ENCODE data around the gene ARHGAP15. TPM values are rescaled to one million over a fixed set of nuclear protein-coding genes. Genes with fewer than 3 reads are reported as not detected.

The ARHGAP15 gene
- total RNA-seq, 1 experiment from 2014 or later, result 0.42 TPM

- no peak for ATAC-seq
- no TSS peak for BruUV-seq (replicated peaks)
- ChIA-PET RAD21 (ENCODE audit: low non-redundant PET in 1 of 2, low total read pairs in 2 of 2, uncharacterized antibody in 2 of 2, unreplicated experiment in 2 of 2) (no interaction called here), CTCF (interaction anchor here (0.7 kb wide), 1 partner anchor 81 kb away, joined by 3 read pairs; no protein-coding TSS in a partner anchor), POLR2A (no interaction called here)
- Histone ChIP-seq H3K79me2 (ENCODE audit: insufficient read depth, low read length) (no peaks in the 10 kb centered on the region), H4K20me1 (ENCODE audit: insufficient read depth) (no peaks in the 10 kb centered on the region), H3K9me3 (ENCODE audit: control insufficient read depth in 1 of 2, insufficient read depth in 1 of 2, low read depth in 1 of 2, low read length in 2 of 2) (no peaks in the 10 kb centered on the region), H3K27ac (ENCODE audit: low read depth, low read length) (no peak overlapping the region), H2AFZ (ENCODE audit: low read depth, low read length, poor library complexity, severe bottlenecking) (no peak overlapping the region), H3K27me3 (ENCODE audit: insufficient read depth, low read length) (no peaks in the 10 kb centered on the region), H3K4me1 (ENCODE audit: control insufficient read depth in 1 of 2, insufficient read depth in 2 of 2, low read length in 2 of 2) (no peaks in the 10 kb centered on the region), H3K4me2 (ENCODE audit: low read length) (no peak overlapping the region), H3K36me3 (ENCODE audit: control insufficient read depth in 1 of 2, insufficient read depth in 2 of 2, low read length in 2 of 2) (no peaks in the 10 kb centered on the region), H3K4me3 (replicated peaks in 1 of 2; ENCODE audit: low read depth in 1 of 2, low read length in 2 of 2) (no peak overlapping the region), H3K9ac (ENCODE audit: low read length) (no peak overlapping the region), H3K9me2 (ENCODE audit: insufficient read depth) (no peaks in the 10 kb centered on the region)
- intact Hi-C loops (cut with micrococcal nuclease), result no loop called here
- TF ChIP-seq TCF7L2 (IDR thresholded peaks at IDR 0.05; ENCODE audit: borderline replicate concordance, extremely low read depth, insufficient read depth, insufficient read length) (no peak), POLR2AphosphoS5 (IDR thresholded peaks at IDR 0.05; ENCODE audit: low read depth, low read length) (no peak), CBX3 (IDR thresholded peaks at IDR 0.05; ENCODE audit: low read depth) (no peak), SP1 (IDR thresholded peaks at IDR 0.05; ENCODE audit: low read depth) (no peak), ATF3 (IDR thresholded peaks at IDR 0.05) (no peak), EZH2 (IDR thresholded peaks at IDR 0.05) (no peak), FOSL1 (IDR thresholded peaks at IDR 0.05; ENCODE audit: low read depth) (no peak), EZH2phosphoT487 (IDR thresholded peaks at IDR 0.05; ENCODE audit: borderline replicate concordance) (no peak), EGR1 (IDR thresholded peaks at IDR 0.05; ENCODE audit: low read depth) (no peak), YY1 (IDR thresholded peaks at IDR 0.05; ENCODE audit: extremely low read depth, insufficient replicate concordance, low read depth, low read length) (no peak)
- DNase-seq (ENCODE audit: low read depth, low spot score), result no peak
These were observed 550.4 kb downstream of the ARHGAP15 start for GRCh38 chr2:143679617-143680016.

- RAD21 ChIA-PET (ENCODE audit: low non-redundant PET in 1 of 2, low total read pairs in 2 of 2, uncharacterized antibody in 2 of 2, unreplicated experiment in 2 of 2), result no interaction called here
- TF ChIP-seq CTCF (IDR thresholded peaks at IDR 0.05 in 2 of 3, conservative IDR thresholded peaks at IDR 0.05 in 1 of 3; ENCODE audit: borderline replicate concordance in 1 of 3, insufficient read depth in 1 of 3, low read depth in 2 of 3, low read length in 2 of 3), result no peak
- TF ChIP-seq ZBTB33 (IDR thresholded peaks at IDR 0.05; ENCODE audit: extremely low read depth, insufficient replicate concordance, low read length), result no peak
- TF ChIP-seq ZFX (IDR thresholded peaks at IDR 0.05), result no peak
- no peak for TF ChIP-seq EZH2phosphoT487 (IDR thresholded peaks at IDR 0.05; ENCODE audit: borderline replicate concordance)
- no peak for TF ChIP-seq ATF3 (IDR thresholded peaks at IDR 0.05)
- no peak for TF ChIP-seq POLR2A (IDR thresholded peaks at IDR 0.05; ENCODE audit: borderline replicate concordance, extremely low read depth, insufficient read depth, insufficient read length)
- TF ChIP-seq CEBPB (IDR thresholded peaks at IDR 0.05; ENCODE audit: low read depth), result no peak
- no peak for TF ChIP-seq EGR1 (IDR thresholded peaks at IDR 0.05; ENCODE audit: low read depth)
- no peak for TF ChIP-seq YY1 (IDR thresholded peaks at IDR 0.05; ENCODE audit: extremely low read depth, insufficient replicate concordance, low read depth, low read length)
- TF ChIP-seq POLR2AphosphoS5 (IDR thresholded peaks at IDR 0.05; ENCODE audit: low read depth, low read length), result no peak
These were observed 551.7 kb downstream of the ARHGAP15 start for GRCh38 chr2:143680885-143681405.

More at GRCh38 chr2:143680885-143681405, 551.7 kb downstream of the ARHGAP15 start:
- Histone ChIP-seq H3K79me2 (ENCODE audit: insufficient read depth, low read length) (no peaks in the 10 kb centered on the region), H3K9ac (ENCODE audit: low read length) (no peak overlapping the region), H3K4me1 (ENCODE audit: control insufficient read depth in 1 of 2, insufficient read depth in 2 of 2, low read length in 2 of 2) (no peaks in the 10 kb centered on the region), H4K20me1 (ENCODE audit: insufficient read depth) (no peaks in the 10 kb centered on the region), H3K4me3 (replicated peaks in 1 of 2; ENCODE audit: low read depth in 1 of 2, low read length in 2 of 2) (no peak overlapping the region), H3K36me3 (ENCODE audit: control insufficient read depth in 1 of 2, insufficient read depth in 2 of 2, low read length in 2 of 2) (no peaks in the 10 kb centered on the region), H3K27ac (ENCODE audit: low read depth, low read length) (no peak overlapping the region), H3K27me3 (ENCODE audit: insufficient read depth, low read length) (no peaks in the 10 kb centered on the region), H3K4me2 (ENCODE audit: low read length) (no peak overlapping the region), H3K9me2 (ENCODE audit: insufficient read depth) (no peaks in the 10 kb centered on the region), H2AFZ (ENCODE audit: low read depth, low read length, poor library complexity, severe bottlenecking) (no peak overlapping the region), H3K9me3 (ENCODE audit: control insufficient read depth in 1 of 2, insufficient read depth in 1 of 2, low read depth in 1 of 2, low read length in 2 of 2) (no peaks in the 10 kb centered on the region)
- ChIA-PET POLR2A (no interaction called here), CTCF (no interaction called here)
- DNase-seq (ENCODE audit: low read depth, low spot score), result no peak
- BruUV-seq (replicated peaks), result no TSS peak
- ATAC-seq, result no peak
- intact Hi-C loops (cut with micrococcal nuclease), result no loop called here
